Astrocyte of the spinal cord (primary cell): ENCODE data around the gene RFT1.

Source experiments
- DNase-seq: peaks from one replicate; pipeline ENCODE4 v3.0.0; 2011; ENCODE audit warnings: low read depth, low spot score
- H3K4me3 ChIP-seq: 2 replicates; pipeline ENCODE4 v1.5.1; 2011; ENCODE audit warnings: low read depth, mild to moderate bottlenecking, low read length, moderate library complexity
- in situ Hi-C: cut with HindIII; loops from 2 replicates; pipeline ENCODE4 v1.10.0; 2017; ENCODE audit warnings: low sequenced_read_pairs
- TF ChIP-seq, protein P1 (sequence below): IDR thresholded peaks from 2 replicates; pipeline ENCODE4 v1.5.1; 2012; ENCODE audit warnings: low read depth, mild to moderate bottlenecking, low read length, inconsistent platforms

RFT1 gene

GRCh38 chr3:53081318-53081717 is 48.9 kb downstream of the RFT1 start:
- no peak overlapping the region for H3K4me3 ChIP-seq
- no peak for DNase-seq
- in situ Hi-C loops: no loop called here
- TF ChIP-seq, protein P1, sequence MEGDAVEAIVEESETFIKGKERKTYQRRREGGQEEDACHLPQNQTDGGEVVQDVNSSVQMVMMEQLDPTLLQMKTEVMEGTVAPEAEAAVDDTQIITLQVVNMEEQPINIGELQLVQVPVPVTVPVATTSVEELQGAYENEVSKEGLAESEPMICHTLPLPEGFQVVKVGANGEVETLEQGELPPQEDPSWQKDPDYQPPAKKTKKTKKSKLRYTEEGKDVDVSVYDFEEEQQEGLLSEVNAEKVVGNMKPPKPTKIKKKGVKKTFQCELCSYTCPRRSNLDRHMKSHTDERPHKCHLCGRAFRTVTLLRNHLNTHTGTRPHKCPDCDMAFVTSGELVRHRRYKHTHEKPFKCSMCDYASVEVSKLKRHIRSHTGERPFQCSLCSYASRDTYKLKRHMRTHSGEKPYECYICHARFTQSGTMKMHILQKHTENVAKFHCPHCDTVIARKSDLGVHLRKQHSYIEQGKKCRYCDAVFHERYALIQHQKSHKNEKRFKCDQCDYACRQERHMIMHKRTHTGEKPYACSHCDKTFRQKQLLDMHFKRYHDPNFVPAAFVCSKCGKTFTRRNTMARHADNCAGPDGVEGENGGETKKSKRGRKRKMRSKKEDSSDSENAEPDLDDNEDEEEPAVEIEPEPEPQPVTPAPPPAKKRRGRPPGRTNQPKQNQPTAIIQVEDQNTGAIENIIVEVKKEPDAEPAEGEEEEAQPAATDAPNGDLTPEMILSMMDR: no peak

- H3K4me3 ChIP-seq: no peak overlapping the region
- in situ Hi-C loops: no loop called here
- no peak for DNase-seq
- TF ChIP-seq, protein P1: no peak
Observed at GRCh38 chr3:53080612-53081205, 49.5 kb downstream of the RFT1 start.

DNA sequence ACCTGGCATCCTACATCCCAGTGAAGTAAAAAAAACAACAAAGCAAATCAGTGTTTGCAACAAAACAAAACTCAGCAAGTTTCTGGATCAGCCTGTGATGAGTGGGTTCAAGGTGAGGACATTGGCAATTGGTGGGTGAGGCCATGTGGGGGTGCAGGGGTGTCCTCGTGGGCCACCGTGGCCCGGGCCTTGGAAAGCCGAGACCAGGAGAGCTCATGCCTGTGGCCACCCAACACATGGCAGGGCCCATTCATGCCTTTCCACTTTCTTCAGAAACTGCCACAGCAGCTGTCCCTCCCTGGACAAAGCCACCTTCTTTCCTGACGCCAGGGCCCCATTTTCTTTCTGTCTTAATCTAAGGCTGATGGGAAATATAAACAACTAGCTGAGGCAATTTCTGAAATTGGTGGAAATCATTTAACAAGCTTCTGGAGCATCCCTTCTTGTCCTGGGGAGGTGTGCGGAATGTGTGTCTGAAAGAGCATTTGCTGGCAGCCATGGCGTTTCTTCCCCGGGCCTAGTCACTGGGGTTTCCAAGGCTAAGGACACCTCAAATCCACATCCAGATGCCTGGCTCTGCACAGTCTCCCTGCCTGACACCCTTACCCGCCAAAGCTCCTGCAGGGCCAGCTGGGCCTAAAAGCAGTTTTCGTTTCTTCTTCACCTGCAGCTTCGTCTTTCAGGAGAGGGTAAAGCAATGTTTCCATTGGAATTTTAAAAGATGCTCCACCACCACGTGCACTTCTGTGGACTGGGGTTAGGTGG is 50.3 kb downstream of the RFT1 start:
- in situ Hi-C loops: no loop called here
- H3K4me3 ChIP-seq: no peak overlapping the region
- no peak for DNase-seq
- TF ChIP-seq, protein P1: no peak

DNA sequence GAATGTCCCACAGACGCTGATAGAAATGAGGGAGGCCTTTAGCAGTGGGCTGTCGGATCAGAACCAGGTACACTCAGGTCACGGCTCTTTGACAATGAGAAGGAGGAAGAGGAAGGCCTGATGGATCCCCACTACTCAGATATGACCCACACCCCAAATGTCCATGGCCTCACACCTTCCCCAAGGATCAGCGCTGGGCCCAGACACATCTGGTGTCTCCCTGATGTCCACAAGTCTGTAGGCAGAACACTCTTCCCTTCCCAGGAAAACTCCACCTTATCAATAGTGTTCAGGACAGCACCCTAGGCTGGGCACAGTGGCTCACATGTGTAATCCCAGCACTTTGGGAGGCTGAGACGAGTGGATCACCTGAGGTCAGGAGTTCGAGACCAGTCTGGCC is 51.1 kb downstream of the RFT1 start:
- no peak overlapping the region for H3K4me3 ChIP-seq
- TF ChIP-seq, protein P1: no peak
- no peak for DNase-seq
- in situ Hi-C loops: no loop called here

DNA sequence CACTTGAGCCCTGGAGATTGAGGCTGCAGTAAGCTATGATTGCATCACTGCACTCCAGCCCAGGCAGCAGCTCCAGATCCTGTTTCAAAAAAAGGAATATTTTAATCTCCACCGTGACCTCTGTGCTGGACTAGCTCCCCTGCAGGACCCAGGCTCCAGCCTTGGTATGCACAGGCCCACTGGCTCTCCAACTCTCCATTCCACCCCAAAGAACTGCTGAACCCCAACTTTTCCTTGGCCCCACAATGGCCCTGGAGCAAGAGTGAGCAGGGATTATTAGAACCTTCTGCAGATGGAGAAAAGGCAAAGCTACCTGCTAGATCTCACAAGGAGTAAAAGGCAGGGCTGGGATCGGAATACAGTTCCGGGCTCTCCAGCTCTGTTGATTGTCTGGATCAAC is 51.6 kb downstream of the RFT1 start:
- TF ChIP-seq, protein P1: no peak
- in situ Hi-C loops: no loop called here
- DNase-seq: no peak
- no peak overlapping the region for H3K4me3 ChIP-seq

DNA sequence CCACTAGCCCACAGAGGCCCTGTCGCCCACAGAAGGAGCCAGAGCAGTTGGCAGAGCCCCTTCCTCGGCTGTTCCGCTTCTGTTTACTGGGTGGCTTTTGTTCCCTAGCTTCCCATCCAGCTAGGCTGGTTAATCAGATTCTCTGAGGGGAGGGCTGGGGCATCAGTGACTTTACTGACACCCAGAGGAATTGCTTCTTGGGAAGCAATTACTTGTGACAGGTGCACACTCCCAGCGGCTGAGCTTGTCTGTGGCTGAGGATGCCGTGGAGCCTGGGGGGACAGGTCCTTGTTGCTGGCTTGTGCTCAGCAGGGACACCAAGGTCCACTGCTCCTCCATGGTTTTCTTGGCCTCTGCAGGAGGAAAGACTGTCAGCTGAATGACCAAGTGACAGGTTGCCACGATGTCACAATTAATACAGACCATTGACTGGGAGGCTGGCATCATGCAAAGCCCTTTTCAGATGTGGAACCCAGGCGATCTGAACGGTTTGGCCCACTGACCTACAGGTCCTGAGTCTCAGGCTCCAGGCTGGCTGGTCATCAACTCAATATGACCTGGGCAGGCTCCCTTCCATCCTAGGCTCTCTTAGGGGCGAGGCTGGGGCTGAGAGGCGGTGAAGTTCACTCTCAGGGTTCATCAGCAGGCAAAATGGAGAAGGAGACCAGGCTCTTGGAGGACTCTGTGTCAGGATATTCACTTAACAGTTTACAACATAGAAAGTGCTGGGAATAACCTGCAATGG is 52.6 kb downstream of the RFT1 start:
- H3K4me3 ChIP-seq: no peak overlapping the region
- TF ChIP-seq, protein P1: no peak
- no peak for DNase-seq
- in situ Hi-C loops: no loop called here
